Neutrophil (primary cell): Measurements from ENCODE around the gene TSPO2.
A peak's percentile ranks its signal among the peaks of the same experiment; 100 is the strongest.

Experiments used
- H3K27ac ChIP-seq: fragments of 200-600 bp; sonication (generic); 2 replicates; pipeline ENCODE4 v1.5.1; 2016; ENCODE audit warnings: mild to moderate bottlenecking, moderate library complexity
- H3K27me3 ChIP-seq: fragments of 200-600 bp; sonication (generic); 2 replicates; pipeline ENCODE4 v1.6.0; 2016; ENCODE audit warnings: mild to moderate bottlenecking
- H3K36me3 ChIP-seq: fragments of 200-600 bp; sonication (generic); 2 replicates; pipeline ENCODE4 v1.5.1; 2017
- H3K4me1 ChIP-seq, 2 experiments: fragments of 200-600 bp in 1 of 2; sonication (generic) in 1 of 2; 1 replicate in 1 of 2; 2 replicates in 1 of 2; pipeline versions ENCODE4 v1.5.1 to v1.6.1; 2013 to 2016; ENCODE audit warnings: low read depth in 1 of 2, low read length in 1 of 2, mild to moderate bottlenecking in 1 of 2, moderate library complexity in 1 of 2; ENCODE audit not compliant: control insufficient read depth in 1 of 2, insufficient read depth in 1 of 2
- H3K4me3 ChIP-seq, 2 experiments: fragments of 200-600 bp in 1 of 2; sonication (generic) in 1 of 2; 1 replicate in 1 of 2; 2 replicates in 1 of 2; pipeline ENCODE4 v1.5.1; 2013 to 2016; ENCODE audit warnings: low read depth in 1 of 2, low read length in 1 of 2, mild to moderate bottlenecking in 1 of 2, moderate library complexity in 1 of 2
- H3K9me3 ChIP-seq: fragments of 200-600 bp; sonication (generic); 2 replicates; pipeline ENCODE4 v1.5.1; 2016
- TF ChIP-seq, protein P1 (sequence below): fragments of 200-600 bp; sonication (generic); IDR thresholded peaks from 2 replicates; pipeline ENCODE4 v1.5.1; 2016; ENCODE audit warnings: antibody characterized with exemption

TSPO2 gene

DNA sequence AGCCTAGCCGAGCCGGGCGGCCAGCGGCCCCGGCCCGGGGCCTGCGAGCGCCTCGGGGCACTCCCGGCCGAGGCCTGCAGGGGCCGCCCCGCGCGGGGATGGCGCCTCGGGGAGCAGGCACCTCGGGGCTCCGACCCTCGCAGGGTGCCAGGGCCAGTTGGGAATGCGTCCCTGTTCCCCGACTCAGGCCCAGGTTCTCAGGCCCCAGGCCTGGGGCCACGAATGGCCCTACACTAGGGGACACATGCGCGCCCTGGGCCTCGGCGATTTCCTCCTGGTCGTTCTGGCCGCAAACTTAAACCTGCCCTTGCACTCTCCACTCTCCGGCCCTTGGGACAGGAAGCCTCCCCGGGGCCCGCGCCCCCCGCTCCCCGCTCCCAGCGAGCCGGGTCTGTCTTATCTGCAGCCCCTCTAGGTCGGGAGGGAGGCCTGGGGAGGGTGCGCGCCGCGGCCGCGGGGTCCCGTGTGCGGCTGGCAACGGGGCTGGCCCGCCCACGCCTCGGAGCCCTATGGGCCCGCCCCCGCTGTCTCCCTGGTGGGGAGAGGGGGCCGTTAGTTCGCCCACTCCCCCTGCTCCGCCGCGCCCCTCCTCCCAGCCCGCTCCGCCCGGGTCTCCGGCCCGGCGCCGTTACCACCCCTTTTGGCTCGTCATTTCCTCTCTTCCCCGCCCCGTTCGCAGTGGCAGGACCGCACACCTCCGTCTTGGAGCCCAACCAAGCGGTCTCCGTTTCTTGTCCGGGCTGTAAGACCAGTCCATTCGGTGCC lies 31.1 kb downstream of the TSPO2 start:
- Histone ChIP-seq H3K36me3 (no peaks in the 10 kb centered on the region), H3K4me3 (peak overlapping the region; percentile 94 to 95), H3K27me3 (no peaks in the 10 kb centered on the region), H3K4me1 (peaks cover 46 to 48% of the 10 kb centered on the region in 2 experiments), H3K9me3 (no peaks in the 10 kb centered on the region), H3K27ac (peak overlapping the region; percentile 98)
- TF ChIP-seq, protein P1, sequence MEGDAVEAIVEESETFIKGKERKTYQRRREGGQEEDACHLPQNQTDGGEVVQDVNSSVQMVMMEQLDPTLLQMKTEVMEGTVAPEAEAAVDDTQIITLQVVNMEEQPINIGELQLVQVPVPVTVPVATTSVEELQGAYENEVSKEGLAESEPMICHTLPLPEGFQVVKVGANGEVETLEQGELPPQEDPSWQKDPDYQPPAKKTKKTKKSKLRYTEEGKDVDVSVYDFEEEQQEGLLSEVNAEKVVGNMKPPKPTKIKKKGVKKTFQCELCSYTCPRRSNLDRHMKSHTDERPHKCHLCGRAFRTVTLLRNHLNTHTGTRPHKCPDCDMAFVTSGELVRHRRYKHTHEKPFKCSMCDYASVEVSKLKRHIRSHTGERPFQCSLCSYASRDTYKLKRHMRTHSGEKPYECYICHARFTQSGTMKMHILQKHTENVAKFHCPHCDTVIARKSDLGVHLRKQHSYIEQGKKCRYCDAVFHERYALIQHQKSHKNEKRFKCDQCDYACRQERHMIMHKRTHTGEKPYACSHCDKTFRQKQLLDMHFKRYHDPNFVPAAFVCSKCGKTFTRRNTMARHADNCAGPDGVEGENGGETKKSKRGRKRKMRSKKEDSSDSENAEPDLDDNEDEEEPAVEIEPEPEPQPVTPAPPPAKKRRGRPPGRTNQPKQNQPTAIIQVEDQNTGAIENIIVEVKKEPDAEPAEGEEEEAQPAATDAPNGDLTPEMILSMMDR: peak; percentile 74

DNA sequence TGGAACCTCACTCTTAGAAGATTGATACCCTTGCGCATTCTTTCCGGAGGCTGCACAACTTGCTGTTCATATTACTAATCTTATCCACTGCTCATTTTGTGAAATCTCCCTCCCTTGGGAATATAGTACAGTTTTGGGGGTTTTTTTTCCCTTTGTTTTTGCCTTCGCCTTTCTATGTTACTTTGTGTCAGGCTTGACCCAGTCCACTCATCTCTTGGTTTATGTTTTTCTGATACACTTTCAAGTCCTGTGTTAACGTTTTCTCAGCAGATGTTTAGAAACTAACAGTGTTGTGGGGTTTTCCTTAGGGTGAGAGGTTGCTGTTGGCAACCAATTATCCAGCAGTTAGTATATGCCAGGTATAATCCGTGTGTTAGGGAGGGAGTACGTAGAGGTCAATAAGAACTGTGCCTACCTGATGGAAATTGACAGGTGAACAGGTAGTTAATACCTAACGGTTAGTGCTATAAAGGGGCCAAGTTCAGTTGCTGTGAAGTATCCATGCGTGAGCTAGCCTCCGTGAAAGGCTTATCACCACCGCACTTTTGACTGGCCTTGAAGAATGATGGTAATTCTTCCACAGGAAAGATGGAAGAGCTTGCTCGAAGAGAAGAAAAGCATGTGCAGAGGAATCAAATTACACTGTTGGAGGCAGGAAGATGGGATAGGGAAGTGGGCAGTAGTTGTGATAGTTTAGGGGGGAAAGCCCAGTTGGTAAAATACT lies 31.9 kb downstream of the TSPO2 start:
- Histone ChIP-seq H3K36me3 (peaks cover 4% of the 10 kb centered on the region), H3K4me3 (peak overlapping the region; percentile 94 to 95), H3K27me3 (no peaks in the 10 kb centered on the region), H3K9me3 (no peaks in the 10 kb centered on the region), H3K4me1 (peaks cover 54 to 55% of the 10 kb centered on the region in 2 experiments), H3K27ac (peak overlapping the region; percentile 98)
- TF ChIP-seq, protein P1: no peak

DNA sequence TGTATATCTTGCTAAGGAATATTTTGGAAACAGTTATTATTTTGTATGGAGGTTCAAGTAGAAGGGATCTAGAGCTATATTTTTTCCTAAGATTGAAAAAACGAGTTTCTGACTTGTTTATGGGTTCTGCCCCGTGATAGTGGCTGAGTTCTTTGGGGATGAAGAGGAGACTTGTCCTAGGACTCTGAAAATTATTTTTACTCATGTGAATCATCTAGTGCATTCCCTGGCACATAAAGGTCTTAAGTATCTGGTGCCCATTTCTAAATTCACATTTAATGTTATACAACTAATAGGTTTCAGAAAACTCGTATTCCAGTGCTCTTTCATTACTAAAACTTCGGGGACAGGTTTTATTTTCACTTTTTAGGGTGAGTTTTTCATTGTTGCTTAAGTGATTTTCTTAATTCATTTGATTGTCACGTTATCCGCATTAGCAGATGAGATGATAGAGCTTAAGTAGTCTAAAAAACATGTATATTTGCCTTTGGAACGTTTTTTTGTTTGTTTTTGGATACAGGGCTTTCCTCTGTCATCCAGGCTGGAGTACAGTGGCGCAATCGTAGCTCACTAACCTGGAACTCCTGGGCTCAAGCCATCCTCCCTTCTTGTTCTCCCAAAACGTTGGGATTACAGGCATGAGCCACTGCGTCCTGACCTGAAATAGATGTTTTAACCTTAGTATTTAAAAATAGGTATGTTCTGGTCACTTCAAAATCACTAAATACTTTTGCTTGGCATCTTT lies 32.6 kb downstream of the TSPO2 start:
- no peaks in the 10 kb centered on the region for H3K27me3 ChIP-seq
- H3K9me3 ChIP-seq: no peaks in the 10 kb centered on the region
- peak overlapping the region; percentile 94 to 95 for H3K4me3 ChIP-seq
- TF ChIP-seq, protein P1: no peak
- peaks cover 10% of the 10 kb centered on the region for H3K36me3 ChIP-seq
- H3K27ac ChIP-seq: peak overlapping the region; percentile 98
- H3K4me1 ChIP-seq: peaks cover 61 to 63% of the 10 kb centered on the region in 2 experiments

DNA sequence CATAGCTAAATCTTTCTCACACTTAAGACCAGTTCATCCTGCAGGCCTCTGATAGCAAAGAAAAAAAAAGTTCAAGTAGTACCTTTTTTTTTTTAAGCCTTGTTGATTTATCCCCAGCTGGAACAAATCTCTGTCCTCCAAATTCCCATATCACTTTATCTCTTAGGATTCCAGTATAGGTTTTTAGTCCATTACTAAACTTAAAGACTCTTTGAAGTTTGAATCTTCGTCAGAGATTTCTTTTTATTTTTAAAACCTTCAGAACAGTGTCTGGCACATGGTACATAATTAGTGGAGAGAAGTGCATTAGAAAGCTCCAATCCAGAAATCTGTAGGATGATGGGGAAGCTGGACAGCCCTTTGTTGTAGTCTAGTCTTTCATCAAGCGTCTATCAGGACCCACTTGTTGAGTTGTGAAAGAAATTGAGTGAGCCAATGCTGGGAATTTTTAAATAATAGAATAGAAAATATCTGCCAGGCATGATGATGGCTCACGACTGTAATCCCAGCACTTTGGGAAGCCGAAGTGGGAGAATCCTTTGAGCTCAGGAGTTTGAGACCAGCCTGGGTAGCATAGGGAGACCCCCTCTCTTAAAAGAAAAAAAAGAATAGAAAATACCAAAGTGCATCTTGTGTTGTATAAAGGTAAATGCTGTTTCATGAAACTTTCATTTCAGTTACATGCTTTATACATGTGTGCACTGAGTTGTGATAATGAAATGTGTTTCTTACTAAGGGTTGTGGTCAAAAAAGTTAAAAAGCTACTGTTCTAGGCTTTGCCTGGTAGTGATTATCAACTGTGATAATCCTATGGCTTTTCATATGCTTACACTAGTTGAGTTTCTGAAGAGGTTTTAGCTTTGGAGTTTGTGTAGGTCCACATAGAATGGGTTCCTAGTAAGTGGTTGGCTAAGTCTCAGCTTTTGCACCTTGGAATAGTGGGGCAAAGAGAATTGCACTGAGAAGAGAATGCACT lies 33.7 kb downstream of the TSPO2 start:
- Histone ChIP-seq H3K27me3 (no peaks in the 10 kb centered on the region), H3K36me3 (peaks cover 12% of the 10 kb centered on the region), H3K9me3 (no peaks in the 10 kb centered on the region), H3K27ac (peak overlapping the region; percentile 98), H3K4me1 (peaks cover 67 to 68% of the 10 kb centered on the region in 2 experiments), H3K4me3 (no peak overlapping the region)
- TF ChIP-seq, protein P1: no peak
